DOHH2 (cell line): ENCODE measurements around the gene DNAJC27.

Experiments
- H3F3A ChIP-seq: fragments of 200-600 bp; sonication (generic), shearing (Covaris generic); 2 replicates; pipeline ENCODE4 v1.6.0; 2016; ENCODE audit warnings: antibody characterized with exemption, mild to moderate bottlenecking; ENCODE audit not compliant: control insufficient read depth, insufficient read depth
- H3K27ac ChIP-seq: fragments of 200-600 bp; sonication (generic); 2 replicates; pipeline ENCODE4 v1.5.1; 2014; ENCODE audit warnings: low read depth, mild to moderate bottlenecking, low read length, moderate library complexity
- H3K27me3 ChIP-seq: fragments of 200-600 bp; sonication (generic); 2 replicates; pipeline ENCODE4 v1.6.1; 2014; ENCODE audit warnings: mild to moderate bottlenecking, low read length, mixed read lengths; ENCODE audit not compliant: control insufficient read depth
- H3K36me3 ChIP-seq: fragments of 200-600 bp; sonication (generic); 2 replicates; pipeline ENCODE4 v1.6.1; 2014; ENCODE audit warnings: mild to moderate bottlenecking, low read length, moderate library complexity, mixed read lengths; ENCODE audit not compliant: control insufficient read depth
- H3K4me1 ChIP-seq: fragments of 200-600 bp; sonication (generic); 2 replicates; pipeline ENCODE4 v1.6.1; 2014; ENCODE audit warnings: mild to moderate bottlenecking, low read length, mixed read lengths; ENCODE audit not compliant: control insufficient read depth
- H3K4me2 ChIP-seq: fragments of 200-600 bp; sonication (generic); 2 replicates; pipeline ENCODE4 v1.6.0; 2014; ENCODE audit warnings: mild to moderate bottlenecking, low read length, moderate library complexity
- H3K4me3 ChIP-seq: fragments of 200-600 bp; sonication (generic); 2 replicates; pipeline ENCODE4 v1.5.1; 2014; ENCODE audit warnings: mild to moderate bottlenecking, low read length, mixed read lengths
- H3K79me2 ChIP-seq: fragments of 200-600 bp; sonication (generic); 2 replicates; pipeline ENCODE4 v1.6.1; 2014; ENCODE audit warnings: mild to moderate bottlenecking, low read length, mixed read lengths; ENCODE audit not compliant: control insufficient read depth
- H3K9me2 ChIP-seq: fragments of 200-600 bp; sonication (generic); replicated peaks from 2 replicates; pipeline ENCODE4 v1.6.1; 2014; ENCODE audit warnings: mild to moderate bottlenecking, low read length, mixed read lengths; ENCODE audit not compliant: control insufficient read depth
- H3K9me3 ChIP-seq: fragments of 200-600 bp; sonication (generic); 2 replicates; pipeline ENCODE4 v1.6.1; 2014; ENCODE audit warnings: antibody characterized with exemption, low read length, mixed read lengths; ENCODE audit not compliant: control insufficient read depth, insufficient read depth
- H4K20me1 ChIP-seq: fragments of 200-600 bp; sonication (generic); 2 replicates; pipeline ENCODE4 v1.6.0; 2014; ENCODE audit warnings: low read depth, mild to moderate bottlenecking, antibody characterized with exemption, low read length, moderate library complexity; ENCODE audit not compliant: control insufficient read depth, insufficient read depth
- CTCF ChIP-seq: fragments of 200-600 bp; sonication (generic); IDR thresholded peaks from one replicate; pipeline ENCODE4 v1.5.1; 2014; ENCODE audit warnings: antibody characterized with exemption, mild to moderate bottlenecking, low read depth, low read length; ENCODE audit not compliant: poor library complexity, severe bottlenecking
- EZH2phosphoT487 ChIP-seq: fragments of 200-600 bp; sonication (generic); IDR thresholded peaks from 2 replicates; pipeline ENCODE4 v1.6.1; 2017; ENCODE audit warnings: borderline replicate concordance, mild to moderate bottlenecking, antibody characterized with exemption, low read length, moderate library complexity, mixed read lengths

DNAJC27 gene

GRCh38 chr2:24926602-24927252 is 45.0 kb downstream of the DNAJC27 start:
- H3K4me3 ChIP-seq, result no peak overlapping the region

GRCh38 chr2:24926220-24926601 is 45.5 kb downstream of the DNAJC27 start:
- H3F3A ChIP-seq, result no peaks in the 10 kb centered on the region
- no peaks in the 10 kb centered on the region for H3K9me2 ChIP-seq
- H3K4me1 ChIP-seq, result peaks cover 11% of the 10 kb centered on the region
- TF ChIP-seq CTCF (no peak), EZH2phosphoT487 (no peak)
- no peaks in the 10 kb centered on the region for H3K36me3 ChIP-seq
- H4K20me1 ChIP-seq, result no peaks in the 10 kb centered on the region
- no peak overlapping the region for H3K4me3 ChIP-seq
- no peak overlapping the region for H3K4me2 ChIP-seq
- H3K27me3 ChIP-seq, result 0 out of 2 replicates have a peak, but pooled peaks cover 2% of the 10 kb centered on the region
- no peaks in the 10 kb centered on the region for H3K79me2 ChIP-seq
- H3K9me3 ChIP-seq, result no peaks in the 10 kb centered on the region
- no peak overlapping the region for H3K27ac ChIP-seq

More at GRCh38 chr2:24926602-24927252, 45.0 kb downstream of the DNAJC27 start:
- Histone ChIP-seq H3K9me3 (no peaks in the 10 kb centered on the region), H3K4me2 (no peak overlapping the region), H3K9me2 (no peaks in the 10 kb centered on the region), H3F3A (no peaks in the 10 kb centered on the region), H3K27ac (no peak overlapping the region), H3K27me3 (0 out of 2 replicates have a peak, but pooled peaks cover 2% of the 10 kb centered on the region), H3K36me3 (no peaks in the 10 kb centered on the region), H4K20me1 (no peaks in the 10 kb centered on the region), H3K4me1 (peaks cover 14% of the 10 kb centered on the region), H3K79me2 (no peaks in the 10 kb centered on the region)
- TF ChIP-seq CTCF, result no peak
- no peak for TF ChIP-seq EZH2phosphoT487

- Histone ChIP-seq H4K20me1 (no peaks in the 10 kb centered on the region), H3K9me2 (no peaks in the 10 kb centered on the region), H3F3A (0 out of 2 replicates have a peak, but pooled peaks cover under 1% of the 10 kb centered on the region), H3K27ac (no peak overlapping the region), H3K79me2 (peaks cover under 1% of the 10 kb centered on the region), H3K9me3 (no peaks in the 10 kb centered on the region), H3K4me2 (no peak overlapping the region), H3K4me3 (no peak overlapping the region), H3K27me3 (0 out of 2 replicates have a peak, but pooled peaks cover 2% of the 10 kb centered on the region), H3K4me1 (peaks cover 11% of the 10 kb centered on the region), H3K36me3 (no peaks in the 10 kb centered on the region)
- no peak for TF ChIP-seq CTCF
- no peak for TF ChIP-seq EZH2phosphoT487
These were observed 45.9 kb downstream of the DNAJC27 start for GRCh38 chr2:24925815-24926214.
